LNCAP (cell line): ENCODE measurements around the gene BAX.

Experiments
- TF ChIP-seq, protein P1 (sequence below): fragments of 450-650 bp; IDR thresholded peaks from 2 replicates; pipeline ENCODE4 v1.5.1; 2017; ENCODE audit warnings: mild to moderate bottlenecking

BAX gene

DNA sequence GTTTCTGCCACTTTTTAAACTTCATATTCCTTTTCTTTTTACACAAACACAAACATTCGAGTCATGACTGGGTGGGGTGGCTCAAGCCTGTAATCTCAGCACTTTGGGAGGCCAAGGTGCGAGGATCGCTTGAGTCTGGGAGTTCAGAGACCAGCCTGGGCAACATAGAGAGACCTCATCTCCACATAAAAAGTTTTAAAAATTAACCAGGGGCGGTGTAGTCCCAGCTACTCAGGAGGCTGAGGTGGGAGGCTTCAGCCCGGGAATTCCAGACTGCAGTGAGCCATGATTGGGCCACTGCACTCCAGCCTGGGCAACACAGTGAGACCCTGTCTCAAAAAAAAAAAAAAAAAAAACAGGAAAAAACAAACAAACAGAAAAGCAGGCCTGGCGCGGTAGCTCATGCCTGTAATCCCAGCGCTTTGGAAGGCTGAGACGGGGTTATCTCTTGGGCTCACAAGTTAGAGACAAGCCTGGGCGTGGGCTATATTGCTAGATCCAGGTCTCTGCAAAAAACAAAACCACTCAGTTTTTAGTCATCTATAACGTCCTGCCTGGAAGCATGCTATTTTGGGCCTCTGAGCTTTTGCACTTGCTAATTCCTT lies 583 bp upstream of the BAX start:
- TF ChIP-seq, protein P1, sequence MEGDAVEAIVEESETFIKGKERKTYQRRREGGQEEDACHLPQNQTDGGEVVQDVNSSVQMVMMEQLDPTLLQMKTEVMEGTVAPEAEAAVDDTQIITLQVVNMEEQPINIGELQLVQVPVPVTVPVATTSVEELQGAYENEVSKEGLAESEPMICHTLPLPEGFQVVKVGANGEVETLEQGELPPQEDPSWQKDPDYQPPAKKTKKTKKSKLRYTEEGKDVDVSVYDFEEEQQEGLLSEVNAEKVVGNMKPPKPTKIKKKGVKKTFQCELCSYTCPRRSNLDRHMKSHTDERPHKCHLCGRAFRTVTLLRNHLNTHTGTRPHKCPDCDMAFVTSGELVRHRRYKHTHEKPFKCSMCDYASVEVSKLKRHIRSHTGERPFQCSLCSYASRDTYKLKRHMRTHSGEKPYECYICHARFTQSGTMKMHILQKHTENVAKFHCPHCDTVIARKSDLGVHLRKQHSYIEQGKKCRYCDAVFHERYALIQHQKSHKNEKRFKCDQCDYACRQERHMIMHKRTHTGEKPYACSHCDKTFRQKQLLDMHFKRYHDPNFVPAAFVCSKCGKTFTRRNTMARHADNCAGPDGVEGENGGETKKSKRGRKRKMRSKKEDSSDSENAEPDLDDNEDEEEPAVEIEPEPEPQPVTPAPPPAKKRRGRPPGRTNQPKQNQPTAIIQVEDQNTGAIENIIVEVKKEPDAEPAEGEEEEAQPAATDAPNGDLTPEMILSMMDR: no peak

- TF ChIP-seq, protein P1: no peak
Measured at GRCh38 chr19:48955308-48955958, 758 bp downstream of the BAX start.

GRCh38 chr19:48958006-48958405 lies 3.3 kb downstream of the BAX start:
- TF ChIP-seq, protein P1: no peak

DNA sequence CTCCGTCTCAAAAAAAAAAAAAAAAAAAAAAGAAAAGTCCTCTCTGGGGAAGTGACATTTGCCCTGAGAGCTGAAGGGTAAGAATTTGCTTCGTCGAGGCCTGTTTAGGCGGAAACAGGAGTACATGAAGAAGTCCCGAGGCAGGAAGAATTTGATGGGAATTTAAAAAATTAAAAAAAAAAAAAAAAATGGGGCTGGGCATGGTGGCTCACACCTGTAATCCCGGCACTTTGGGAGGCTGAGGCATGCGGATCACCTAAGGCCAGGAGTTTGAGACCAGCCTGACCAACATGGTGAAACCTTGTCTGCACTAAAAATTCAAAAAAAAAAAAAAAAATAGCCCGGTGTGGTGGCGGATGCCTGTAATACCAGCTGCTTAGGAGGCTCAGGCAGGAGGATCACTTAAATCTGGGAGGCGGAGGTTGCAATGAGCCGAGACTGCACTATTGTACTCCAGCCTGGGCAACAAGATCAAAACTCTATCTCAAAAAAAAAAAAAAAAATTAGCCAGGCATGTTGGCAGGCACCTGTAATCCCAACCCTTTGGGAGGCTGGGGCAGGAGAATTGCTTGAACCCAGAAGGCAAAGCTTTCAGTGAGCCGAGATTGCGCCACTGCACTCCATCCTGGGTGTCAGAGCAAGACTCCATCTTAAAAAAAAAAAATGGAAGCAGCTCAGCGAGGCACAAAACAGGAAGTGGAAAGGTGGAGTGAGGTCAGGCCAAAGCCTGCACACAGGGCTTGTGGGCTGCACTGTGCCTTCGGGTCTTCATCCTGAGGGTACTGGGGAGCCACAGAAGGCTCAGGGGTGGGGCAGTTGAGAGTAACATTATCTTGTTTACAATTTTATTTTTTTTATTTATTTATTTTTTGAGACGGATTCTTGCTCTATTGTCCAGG lies 4.9 kb downstream of the BAX start:
- TF ChIP-seq, protein P1: no peak

DNA sequence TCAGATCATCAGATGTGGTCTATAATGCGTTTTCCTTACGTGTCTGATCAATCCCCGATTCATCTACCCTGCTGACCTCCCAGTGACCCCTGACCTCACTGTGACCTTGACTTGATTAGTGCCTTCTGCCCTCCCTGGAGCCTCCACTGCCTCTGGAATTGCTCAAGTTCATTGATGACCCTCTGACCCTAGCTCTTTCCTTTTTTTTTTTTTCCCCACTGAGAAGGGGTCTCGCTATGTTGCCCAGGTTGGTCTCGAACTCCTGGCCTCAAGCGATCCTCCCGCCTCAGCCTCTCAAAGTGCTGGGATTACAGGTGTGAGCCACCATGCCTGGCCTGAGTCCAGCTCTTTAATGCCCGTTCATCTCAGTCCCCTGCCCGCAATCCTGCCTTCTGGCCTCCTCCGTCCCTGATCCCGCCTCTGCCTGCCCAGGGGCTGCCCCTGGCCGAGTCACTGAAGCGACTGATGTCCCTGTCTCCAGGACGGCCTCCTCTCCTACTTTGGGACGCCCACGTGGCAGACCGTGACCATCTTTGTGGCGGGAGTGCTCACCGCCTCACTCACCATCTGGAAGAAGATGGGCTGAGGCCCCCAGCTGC lies 6.5 kb downstream of the BAX start:
- TF ChIP-seq, protein P1: no peak

GRCh38 chr19:48961673-48962028 lies 7.0 kb downstream of the BAX start:
- TF ChIP-seq, protein P1: no peak

DNA sequence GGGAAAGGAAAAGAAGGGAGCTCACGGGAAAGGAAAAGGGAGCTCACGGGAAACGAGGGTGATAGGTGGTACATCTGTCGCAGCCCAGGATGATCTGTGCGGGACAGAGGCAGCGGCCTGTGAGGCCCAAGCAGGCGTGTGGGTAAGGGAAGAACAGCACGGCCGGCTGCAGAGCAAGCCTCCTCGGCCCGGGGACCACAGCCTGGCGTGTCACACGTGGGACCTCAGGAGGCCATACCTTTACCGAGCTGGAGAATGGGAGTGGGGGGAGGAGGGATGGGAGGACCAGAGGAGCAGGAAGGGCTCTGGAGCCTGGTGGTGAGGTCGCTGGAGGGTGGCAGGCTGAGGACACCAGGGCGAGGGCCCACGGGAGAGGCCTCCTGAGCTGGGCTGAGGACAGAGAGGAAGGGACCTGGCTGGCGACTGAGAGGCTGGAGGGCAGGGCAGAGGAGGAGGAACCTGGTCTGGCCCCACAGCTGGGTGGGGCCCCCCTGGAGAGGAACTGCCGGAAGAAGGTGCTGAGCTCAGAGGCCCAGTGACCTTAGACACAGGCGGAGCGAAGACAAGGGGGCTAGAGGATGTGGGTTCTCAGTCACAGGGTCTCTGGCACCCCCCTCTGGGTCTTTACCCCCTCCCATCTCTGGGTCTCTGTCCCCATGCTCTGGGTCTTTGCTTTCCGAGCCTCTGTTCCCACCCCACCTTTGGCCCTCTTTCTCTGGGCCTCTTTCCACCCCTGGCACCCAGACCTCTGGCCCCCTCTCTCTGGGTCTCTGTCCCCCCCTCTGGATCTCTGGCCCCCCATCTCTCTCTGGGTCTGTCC lies 7.6 kb downstream of the BAX start:
- TF ChIP-seq, protein P1: no peak
